Hematopoietic multipotent progenitor cell treated with erythropoietin and hydrocortisone succinate and interleukin-3 and kit ligand, for 15 days (in vitro differentiated cells): ENCODE results near the gene PLCB1.
"Not testable (repeated sequence)": the region's sequence is repeated elsewhere in the genome, so short reads cannot be mapped to it uniquely, and the experiment has no call there.

Source experiments
- DNase-seq: peaks from one replicate; pipeline ENCODE4 v3.0.0-alpha.2; 2015; ENCODE audit warnings: low spot score

PLCB1 gene

GRCh38 chr20:8369311-8369710 is 237.2 kb downstream of the PLCB1 start:
- no peak for DNase-seq

- no peak for DNase-seq
Observed at GRCh38 chr20:8370774-8371173, 238.7 kb downstream of the PLCB1 start.

- no peak for DNase-seq
Observed at GRCh38 chr20:8372824-8373380, 240.8 kb downstream of the PLCB1 start.

GRCh38 chr20:8373579-8373978 is 241.5 kb downstream of the PLCB1 start:
- no peak for DNase-seq

GRCh38 chr20:8375898-8376297 is 243.8 kb downstream of the PLCB1 start:
- no peak for DNase-seq

- DNase-seq, result no peak
Observed at GRCh38 chr20:8376940-8377339, 244.9 kb downstream of the PLCB1 start.

GRCh38 chr20:8379125-8379524 is 247.1 kb downstream of the PLCB1 start:
- not testable (repeated sequence) for DNase-seq

GRCh38 chr20:8385247-8385646 is 253.2 kb downstream of the PLCB1 start:
- no peak for DNase-seq

- DNase-seq, result no peak
Observed at GRCh38 chr20:8386991-8387390, 254.9 kb downstream of the PLCB1 start.

GRCh38 chr20:8388141-8388540 is 256.1 kb downstream of the PLCB1 start:
- no peak for DNase-seq

- DNase-seq, result no peak
Observed at GRCh38 chr20:8388707-8389106, 256.6 kb downstream of the PLCB1 start.

GRCh38 chr20:8389381-8390036 is 257.4 kb downstream of the PLCB1 start:
- peak; percentile 19 for DNase-seq

- DNase-seq, result no peak
Observed at GRCh38 chr20:8390037-8390433, 258.0 kb downstream of the PLCB1 start.

- no peak for DNase-seq
Observed at GRCh38 chr20:8390500-8390899, 258.4 kb downstream of the PLCB1 start.

- DNase-seq, result no peak
Observed at GRCh38 chr20:8393381-8393780, 261.3 kb downstream of the PLCB1 start.

- no peak for DNase-seq
Observed at GRCh38 chr20:8394308-8394945, 262.4 kb downstream of the PLCB1 start.

- DNase-seq, result no peak
Observed at GRCh38 chr20:8395956-8396355, 263.9 kb downstream of the PLCB1 start.

GRCh38 chr20:8398263-8399051 is 266.4 kb downstream of the PLCB1 start:
- DNase-seq, result no peak

- DNase-seq, result no peak
Observed at GRCh38 chr20:8399947-8400346, 267.9 kb downstream of the PLCB1 start.

GRCh38 chr20:8400486-8400885 is 268.4 kb downstream of the PLCB1 start:
- no peak for DNase-seq

- DNase-seq, result no peak
Observed at GRCh38 chr20:8401556-8401955, 269.5 kb downstream of the PLCB1 start.

GRCh38 chr20:8402798-8403197 is 270.7 kb downstream of the PLCB1 start:
- no peak for DNase-seq
